ENCODE data around the gene HOXC4.

Gene HOXC4

DNA sequence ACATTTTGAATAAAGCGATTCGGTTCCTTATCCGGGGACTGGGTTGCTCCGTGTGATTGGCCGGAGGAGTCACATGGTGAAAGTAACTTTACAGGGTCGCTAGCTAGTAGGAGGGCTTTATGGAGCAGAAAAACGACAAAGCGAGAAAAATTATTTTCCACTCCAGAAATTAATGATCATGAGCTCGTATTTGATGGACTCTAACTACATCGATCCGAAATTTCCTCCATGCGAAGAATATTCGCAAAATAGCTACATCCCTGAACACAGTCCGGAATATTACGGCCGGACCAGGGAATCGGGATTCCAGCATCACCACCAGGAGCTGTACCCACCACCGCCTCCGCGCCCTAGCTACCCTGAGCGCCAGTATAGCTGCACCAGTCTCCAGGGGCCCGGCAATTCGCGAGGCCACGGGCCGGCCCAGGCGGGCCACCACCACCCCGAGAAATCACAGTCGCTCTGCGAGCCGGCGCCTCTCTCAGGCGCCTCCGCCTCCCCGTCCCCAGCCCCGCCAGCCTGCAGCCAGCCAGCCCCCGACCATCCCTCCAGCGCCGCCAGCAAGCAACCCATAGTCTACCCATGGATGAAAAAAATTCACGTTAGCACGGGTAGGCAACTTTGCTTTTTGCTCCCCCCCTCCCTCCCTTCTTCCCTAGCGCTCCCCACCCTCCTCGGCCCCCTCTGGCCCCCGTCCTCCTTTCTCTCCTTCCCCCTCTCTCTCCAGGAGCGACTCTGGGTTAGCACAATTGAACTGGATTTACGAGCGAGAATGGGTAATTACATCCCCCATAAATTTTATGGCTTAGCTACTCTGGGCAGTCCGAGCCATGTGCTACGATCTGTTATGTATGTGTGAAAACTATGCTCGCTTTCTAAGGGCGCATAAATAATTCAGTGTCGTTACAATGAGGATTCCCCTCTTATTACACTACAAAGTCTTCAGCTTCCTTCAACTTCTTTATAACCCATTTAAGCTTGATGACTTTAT lies at the start of gene HOXC4:
Gene HOXC4 (plus strand): TSS at position 85 of the 991 bp plus-strand sequence. CDS start 88 bp downstream, at position 173.
- DNase-seq = no peak

DNA sequence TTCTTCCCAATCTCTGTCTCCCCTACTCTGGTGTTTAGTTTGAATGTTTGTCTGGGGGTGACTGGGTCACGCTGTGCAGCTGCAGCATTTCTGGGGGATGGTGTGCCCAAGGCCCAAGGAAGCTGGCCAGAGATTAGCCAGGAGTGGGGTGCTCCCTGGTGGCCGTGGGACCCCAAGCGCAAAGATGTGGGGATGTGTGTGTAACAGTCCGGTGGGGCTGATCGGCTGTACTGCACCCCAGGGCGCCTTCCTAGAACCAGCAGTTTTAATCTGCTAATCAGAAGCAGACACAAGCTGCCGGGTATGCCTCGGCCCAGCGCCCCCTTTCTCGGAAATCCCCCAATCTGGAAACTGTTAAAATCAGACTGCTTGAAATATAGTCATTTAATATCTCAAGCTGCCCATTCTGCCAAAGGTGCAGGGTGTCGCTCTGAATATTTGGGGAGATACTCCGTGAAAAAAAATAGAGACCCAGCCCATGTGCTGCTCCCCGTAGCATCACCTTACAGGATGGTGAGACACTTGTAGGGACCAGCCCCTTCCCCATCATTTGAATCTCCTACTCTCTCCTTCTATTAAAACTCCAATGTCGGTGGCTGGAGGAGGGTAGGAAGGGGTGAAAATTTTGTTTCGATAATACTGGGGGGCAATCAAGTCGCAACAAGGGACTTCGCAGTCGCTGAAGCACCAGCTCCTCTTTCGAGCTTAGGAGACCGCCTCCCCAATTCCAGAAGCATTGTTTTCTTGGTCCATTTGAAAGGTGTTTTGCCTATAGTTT lies 49.4 kb upstream of the HOXC4 start:
- DNase-seq = no peak

DNA sequence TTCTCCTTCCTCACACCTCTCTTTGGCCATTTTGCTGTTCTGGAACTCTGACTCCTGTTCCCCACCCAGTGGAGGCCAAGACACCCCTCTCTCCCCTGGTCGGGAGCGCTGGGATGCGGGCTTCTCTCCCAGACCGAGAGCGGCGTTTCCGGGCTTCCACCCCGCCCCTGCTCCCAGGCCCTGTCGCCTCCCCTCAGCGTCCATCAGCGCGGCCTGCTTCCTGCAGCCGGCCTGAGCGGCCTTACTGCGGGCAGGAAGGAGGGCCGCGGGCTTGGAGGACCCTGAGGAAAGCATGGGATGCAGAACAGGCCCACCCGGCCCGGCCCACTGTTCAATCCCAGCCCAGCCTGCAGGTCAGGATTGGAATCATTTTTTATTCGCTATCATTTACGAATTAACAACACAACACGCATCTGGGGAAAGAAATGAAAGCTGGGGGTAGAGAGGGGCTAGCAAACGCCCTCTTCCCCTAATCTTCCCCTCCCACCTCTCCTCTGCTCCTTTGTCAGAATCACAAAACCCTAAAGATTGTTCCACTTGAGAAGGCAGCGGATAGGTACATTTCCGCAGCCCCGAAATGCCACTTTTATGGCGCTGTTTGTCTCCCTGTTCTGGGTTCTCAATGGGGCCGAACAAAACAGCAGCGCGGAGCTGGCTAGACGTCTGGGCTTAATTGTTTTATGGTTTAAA lies 48.6 kb upstream of the HOXC4 start:
- peak; percentile 47 to 69 for DNase-seq

GRCh38 chr12:54005531-54005852 lies 48.1 kb upstream of the HOXC4 start:
- no peak for DNase-seq

DNA sequence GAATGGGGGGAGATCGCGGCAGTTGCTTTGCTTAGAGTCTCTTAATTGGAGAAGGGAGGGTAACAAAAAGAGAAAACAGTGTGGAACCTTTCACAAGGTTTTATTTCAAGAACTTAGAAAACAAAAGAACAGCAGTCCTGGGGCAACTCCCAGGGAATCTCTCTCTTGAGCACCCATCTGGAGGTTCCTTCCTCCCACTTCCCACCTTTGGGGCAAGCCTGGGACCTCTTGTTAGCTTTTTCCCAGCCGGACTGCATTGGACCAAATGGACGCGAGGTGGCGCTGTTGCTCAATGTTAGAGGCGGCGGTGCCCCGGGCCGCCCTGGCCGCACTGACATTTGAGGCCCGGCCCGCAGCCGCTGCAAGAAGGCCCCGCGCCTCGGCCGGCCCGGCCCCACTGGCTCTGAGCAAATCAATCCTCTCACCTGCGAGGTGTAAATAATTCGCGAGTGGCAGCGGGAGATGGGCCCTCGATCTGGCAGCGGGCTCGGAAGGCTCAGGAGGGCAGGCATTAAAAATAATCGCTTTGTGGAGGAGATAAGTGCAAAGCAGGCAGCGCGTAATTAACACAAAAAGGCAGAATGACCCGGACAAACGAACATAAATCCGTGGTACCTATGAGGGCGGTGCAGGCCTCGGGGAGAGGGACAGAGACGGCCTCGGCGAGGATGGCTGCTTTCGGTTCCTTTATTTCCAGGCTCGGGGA lies 47.6 kb upstream of the HOXC4 start:
- DNase-seq = peak; percentile 70 to 73

DNA sequence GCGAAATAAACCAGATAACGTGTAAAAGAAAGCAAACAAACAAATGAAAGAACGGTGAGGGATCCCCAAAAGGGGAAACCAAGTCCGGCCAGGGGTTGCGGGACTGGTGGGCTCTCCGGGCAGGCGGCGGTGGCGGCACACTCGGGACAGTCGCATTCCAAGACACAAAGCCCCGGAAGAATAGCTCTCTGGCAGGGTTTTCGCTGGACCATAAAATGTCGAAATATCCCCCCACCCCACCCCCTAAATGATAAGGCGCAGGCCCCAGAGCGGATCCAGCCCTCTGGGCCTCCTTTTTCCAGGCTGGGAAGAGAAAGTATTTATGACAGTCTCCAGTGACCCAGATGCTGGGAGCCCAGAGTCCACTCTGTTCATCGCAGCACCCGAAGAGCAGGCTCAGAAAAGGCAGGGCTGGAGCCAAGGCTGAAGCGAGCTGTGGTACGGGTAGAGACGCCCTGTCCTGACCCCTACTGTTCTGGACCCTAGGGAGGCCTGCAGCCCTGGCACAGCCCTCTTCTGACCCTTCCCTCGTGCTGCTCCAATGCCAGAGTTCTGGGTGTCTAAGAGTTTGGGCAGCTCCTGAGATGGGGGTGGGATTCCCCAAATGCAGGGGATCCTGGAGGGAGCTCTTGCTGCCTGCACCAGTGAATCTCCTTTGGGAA lies 46.9 kb upstream of the HOXC4 start:
- no peak for DNase-seq

DNA sequence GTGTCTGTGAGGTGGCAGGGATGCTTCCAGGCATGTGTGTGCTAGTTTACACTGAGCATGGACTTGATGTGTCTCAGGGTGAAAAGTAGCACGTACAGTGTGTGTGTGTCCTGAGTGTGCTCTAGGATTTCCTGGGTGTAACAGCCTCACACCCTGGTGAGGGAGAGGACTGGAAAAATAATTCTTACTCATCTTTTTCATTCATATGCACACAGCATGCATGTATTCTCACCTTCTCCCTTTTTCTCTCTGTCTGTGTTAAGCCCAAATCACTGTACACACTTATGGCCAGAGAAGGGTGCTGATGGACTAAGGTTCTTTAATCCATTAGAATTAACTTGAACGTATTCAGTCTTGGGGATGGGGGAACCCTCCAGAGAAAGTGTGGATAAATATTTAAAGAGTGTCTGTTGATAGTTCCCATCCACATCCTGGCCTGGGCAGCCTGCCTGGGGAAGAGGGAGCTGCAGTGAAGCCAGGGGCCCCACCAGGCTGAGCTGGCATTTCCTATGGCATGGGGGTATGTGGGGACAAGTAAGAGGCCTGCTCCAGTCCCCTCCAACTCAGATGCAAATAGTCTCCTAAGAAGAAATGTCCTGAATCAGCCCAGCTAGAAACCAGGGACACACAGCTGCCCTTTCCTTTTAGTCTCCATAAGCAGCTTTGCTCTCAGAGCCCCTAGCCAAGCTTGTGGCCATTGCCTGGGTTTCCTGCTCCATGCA lies 45.9 kb upstream of the HOXC4 start:
- no peak for DNase-seq

- no peak for DNase-seq
Observed at GRCh38 chr12:54008260-54008552, 45.4 kb upstream of the HOXC4 start.

DNA sequence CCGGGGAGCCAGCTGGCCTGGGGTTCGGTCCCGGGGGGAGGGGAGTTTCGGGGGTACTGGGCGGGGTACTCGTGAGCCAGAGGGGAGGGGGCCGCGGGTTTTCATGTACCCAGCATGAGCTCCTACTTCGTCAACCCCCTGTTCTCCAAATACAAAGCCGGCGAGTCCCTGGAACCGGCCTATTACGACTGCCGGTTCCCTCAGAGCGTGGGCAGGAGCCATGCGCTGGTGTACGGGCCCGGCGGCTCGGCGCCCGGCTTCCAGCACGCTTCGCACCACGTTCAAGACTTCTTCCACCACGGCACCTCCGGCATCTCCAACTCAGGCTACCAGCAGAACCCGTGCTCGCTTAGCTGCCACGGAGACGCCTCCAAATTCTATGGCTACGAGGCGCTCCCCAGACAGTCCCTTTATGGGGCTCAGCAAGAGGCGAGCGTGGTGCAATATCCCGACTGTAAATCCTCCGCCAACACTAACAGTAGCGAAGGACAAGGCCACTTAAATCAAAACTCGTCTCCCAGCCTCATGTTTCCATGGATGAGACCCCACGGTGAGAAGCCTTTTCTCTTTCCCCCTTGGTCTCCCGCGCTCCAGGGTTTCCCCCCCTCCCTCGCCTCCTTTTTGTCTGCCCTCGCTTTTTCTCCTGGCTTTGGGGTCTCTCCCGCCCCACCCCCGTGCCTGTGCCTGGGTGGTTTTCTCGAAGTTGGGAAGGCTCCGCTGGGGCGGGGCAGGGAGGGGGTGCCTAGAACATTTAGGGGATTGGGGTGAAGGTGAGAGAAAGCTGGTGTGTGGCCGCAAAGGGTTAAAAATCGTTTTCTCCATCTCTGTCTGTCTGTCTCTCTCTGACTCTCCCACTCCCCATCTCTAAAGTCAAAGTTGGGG lies 44.2 kb upstream of the HOXC4 start:
- DNase-seq = no peak

- DNase-seq = no peak
Observed at GRCh38 chr12:54010053-54010971, 43.3 kb upstream of the HOXC4 start.

GRCh38 chr12:54010972-54011664 lies 42.5 kb upstream of the HOXC4 start:
- no peak for DNase-seq

- DNase-seq = no peak
Observed at GRCh38 chr12:54011665-54012532, 41.7 kb upstream of the HOXC4 start.

GRCh38 chr12:54012631-54013409 lies 40.8 kb upstream of the HOXC4 start:
- DNase-seq = no peak

GRCh38 chr12:54014377-54015017 lies 39.1 kb upstream of the HOXC4 start:
- no peak for DNase-seq

DNA sequence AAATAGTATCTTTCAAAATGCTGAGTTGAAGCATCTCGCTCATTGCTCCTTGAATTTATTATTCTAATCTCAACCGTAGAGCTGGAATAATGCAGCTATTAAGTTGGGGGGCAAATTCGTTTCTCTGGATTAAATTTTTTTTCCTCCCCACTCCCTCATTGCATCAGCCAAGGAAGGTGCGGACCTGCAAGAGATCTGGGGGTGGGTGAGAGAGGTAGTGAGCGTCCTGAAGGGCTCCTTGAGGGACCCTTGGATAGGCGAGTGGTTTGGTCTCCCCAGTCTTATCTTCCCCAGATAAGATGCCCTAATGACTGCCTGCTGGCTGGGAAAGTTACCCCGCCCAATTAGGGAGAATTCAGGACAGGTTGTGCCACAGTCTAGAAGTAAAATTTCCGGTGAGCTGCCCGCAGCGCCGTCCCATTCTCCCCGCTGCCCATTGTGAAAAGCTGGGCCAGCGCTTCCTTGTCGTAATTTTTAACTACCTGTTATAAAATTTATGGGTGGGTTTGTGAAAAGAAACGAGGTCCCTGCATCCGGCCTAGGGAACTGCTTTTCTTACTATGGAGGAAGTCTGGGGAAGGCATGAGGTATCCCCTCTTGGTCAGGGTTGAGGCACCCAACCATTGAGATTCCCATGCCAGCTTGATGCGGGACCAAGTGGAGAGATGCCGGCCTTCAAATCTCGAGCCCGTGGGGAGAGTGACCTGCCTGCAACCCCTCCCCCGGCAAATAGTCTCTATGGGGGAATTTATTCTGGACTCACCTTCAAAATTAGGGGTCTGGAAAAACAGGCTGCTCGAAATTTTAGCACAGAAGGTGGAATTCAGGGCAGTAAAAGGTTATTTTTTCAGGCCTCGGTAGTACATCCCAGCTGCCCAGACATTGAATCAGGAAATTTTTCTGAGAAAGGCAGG lies 38.4 kb upstream of the HOXC4 start:
- no peak for DNase-seq

Data from SHP77 (cell line).